GM19467 (cell line): ENCODE measurements around the gene USP53.
"Not testable (repeated sequence)": the region's sequence is repeated elsewhere in the genome, so short reads cannot be mapped to it uniquely, and the experiment has no call there.

ENCODE experiments used
- ATAC-seq: cut with Tn5 transposase; IDR thresholded peaks from one replicate; pipeline ENCODE4 v1.9.1; 2021; ENCODE audit warnings: mild to moderate bottlenecking, moderate library complexity; ENCODE audit not compliant: unreplicated experiment

The USP53 gene

DNA sequence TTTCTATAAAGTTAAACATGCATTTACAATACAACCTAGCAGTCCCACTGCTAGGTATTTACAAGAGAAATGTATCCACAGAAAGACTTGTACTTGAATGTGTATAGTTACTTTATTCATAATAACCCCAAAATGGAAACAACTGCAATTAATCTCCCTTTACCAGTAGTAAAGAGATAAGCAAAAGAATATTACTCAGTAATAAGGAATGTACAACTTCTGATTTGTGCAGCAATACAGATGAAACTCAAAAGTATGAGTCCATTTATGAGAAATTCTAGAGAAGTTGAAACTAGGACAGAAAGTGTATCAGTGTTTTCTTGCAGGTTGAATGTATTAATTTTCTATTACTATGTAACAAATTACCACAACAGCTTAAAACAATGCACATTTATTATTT lies 15.2 kb downstream of the USP53 start:
- no peak for ATAC-seq

DNA sequence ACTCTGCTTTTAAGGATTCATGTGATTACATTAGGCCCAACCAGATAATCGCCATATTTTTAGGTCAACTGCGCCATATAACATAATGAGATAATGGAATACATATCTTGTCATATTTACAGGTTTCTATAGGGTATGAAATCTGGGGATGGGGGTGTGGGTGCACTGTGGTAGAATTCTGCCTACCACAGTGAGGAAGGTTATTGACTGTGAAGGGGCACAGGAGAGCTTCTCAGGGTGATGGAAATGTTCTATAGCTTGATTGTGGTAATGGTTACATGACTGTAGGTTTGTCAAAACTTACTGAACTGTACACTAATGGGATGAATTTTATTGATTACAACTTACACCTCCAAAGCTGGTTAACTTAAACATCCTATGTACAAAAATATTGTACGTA lies 15.9 kb downstream of the USP53 start:
- no peak for ATAC-seq

DNA sequence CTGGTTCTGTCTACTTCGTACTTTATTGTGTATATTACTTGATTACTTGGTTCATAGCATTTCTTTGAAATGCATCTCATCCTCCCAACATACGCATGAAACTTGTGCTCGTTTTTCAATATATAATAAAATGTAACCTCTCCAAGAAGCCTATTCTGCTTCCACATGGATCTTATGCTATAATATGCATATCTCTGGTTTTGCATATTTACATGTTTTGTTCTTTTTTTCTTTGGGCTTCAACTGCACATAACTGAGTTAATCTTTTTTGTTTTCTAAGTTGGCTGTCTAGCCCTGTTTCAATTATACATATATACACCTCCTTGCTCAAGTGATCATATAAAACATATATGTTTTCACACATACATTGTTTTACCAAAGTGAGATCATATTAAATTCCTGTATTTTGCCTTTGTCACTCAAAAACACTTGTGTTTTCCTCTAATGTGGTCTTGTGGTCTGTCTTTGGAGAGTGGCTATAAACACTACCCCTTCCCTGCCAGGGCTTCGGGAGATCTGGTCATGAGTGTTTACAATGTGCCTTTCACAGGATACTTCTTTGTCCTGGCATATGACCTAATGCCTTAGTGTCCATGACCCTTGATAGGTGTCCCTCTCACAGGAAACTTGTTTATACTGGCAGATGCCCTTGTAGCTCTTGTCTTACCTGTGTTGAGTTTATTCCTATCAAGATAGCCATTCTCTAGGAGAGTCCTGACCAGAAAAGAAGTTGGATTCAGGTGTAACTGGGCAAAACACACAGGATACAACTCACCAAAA lies 17.6 kb downstream of the USP53 start:
- ATAC-seq = no peak

DNA sequence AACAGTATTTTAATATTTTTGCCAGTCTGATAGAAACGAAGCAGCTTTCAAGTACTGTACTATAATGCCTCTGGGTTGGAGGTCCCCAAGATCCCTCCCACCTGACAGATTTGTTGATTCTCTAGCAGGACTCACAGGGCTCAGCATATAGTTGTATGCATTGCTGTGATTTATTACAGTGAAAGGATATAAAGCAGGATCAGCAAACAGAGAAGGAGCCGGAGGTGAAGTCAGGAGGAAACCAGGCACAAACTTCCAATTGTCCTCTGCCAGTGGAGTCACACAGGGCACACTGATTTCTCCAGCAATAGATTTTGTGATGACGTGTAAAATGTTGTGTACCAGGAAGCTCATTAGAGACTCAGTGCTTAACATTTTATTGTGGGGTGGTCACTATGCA lies 19.0 kb downstream of the USP53 start:
- ATAC-seq = no peak

DNA sequence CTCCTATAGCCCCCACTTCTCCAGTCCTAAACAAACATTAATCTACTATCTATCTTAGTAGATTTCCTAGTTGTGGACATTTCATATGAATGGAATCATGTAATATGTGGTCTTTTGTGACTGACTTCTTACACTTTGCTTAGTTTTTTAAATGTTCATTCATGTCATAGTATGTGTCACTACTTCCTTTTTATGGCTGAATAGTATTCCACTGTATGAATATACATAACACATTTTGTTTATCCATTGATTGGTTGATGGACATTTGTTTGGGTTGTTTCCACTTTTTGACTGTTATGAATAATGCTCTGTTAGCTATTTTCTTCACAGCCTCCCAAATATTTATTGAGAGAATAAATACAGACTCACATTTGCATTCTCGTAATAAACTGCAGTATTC lies 19.8 kb downstream of the USP53 start:
- no peak for ATAC-seq

DNA sequence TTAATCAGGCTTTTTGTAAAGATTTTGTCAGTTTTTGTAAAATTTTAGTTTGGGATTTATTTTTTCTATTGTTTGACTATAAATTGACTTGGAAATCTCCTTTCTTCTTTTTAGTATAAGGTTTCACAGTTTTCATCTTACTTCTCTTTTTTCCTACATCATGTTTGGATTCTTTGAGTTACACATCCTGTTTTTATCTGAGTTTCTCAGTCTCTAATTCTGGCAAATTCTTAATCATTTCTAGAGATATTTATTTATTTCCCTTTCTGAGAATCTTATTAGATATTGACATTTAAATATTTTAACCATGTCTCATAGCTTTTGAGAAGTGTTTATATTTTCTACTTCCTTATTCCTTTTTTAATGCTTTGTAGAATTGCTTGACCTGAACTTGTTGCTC lies 20.7 kb downstream of the USP53 start:
- ATAC-seq = no peak

DNA sequence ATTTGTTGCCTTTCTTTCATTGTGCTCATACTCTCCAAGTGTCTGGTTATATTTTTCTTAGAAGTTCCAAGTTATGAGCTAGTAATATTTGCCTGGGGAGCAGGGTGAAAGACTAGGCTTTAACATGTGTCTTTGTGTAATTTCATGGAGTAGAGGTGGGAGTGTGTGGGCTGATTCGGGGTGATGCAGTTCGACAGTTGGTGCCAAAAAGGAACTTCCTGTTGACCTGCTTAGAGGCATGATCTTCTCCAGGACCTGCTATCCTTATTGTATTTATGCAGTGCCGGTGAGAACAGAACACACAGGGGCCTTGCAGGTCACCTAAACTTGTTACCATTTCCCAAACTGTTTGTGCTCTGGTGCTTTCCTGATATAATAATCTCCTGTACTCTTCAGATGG lies 21.2 kb downstream of the USP53 start:
- ATAC-seq = no peak

DNA sequence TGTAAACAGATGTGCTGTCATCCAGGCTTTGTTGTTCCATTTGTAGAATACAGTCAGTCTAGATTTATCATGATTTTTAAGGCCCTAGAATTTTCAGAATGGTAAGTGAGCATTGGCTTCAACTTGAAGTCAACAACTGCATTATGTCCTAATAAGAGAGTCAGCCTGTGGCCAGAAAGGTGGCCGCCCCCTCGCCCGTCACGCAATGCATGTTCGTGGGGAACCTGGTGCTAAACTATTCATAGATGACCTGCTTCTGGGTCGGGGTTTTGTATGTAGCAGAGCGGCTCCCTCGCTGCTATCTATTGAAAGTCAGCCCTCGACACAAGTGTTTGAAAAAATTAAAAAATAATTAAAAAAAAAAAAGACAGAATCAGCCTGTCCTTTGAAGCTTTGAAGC lies 24.7 kb downstream of the USP53 start:
- ATAC-seq = no peak

DNA sequence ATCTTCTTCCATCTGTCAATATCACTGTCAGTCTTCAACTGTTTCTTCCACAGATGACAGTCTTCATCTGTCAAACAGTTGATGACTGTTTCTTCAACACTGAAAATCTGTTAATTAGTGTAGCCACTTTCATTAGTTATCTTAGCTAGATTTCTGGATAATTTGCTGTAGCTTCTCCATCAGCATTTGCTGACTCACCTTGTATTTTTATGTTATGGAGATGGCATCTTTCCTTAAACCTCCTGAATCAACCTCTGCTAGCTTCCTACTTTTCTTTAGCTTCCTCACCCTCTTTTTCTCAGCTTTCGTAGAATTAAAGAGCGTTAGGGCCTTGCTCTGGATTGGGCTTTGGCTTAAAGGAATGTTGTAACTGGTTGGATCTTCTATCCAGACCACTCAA lies 25.1 kb downstream of the USP53 start:
- no peak for ATAC-seq

DNA sequence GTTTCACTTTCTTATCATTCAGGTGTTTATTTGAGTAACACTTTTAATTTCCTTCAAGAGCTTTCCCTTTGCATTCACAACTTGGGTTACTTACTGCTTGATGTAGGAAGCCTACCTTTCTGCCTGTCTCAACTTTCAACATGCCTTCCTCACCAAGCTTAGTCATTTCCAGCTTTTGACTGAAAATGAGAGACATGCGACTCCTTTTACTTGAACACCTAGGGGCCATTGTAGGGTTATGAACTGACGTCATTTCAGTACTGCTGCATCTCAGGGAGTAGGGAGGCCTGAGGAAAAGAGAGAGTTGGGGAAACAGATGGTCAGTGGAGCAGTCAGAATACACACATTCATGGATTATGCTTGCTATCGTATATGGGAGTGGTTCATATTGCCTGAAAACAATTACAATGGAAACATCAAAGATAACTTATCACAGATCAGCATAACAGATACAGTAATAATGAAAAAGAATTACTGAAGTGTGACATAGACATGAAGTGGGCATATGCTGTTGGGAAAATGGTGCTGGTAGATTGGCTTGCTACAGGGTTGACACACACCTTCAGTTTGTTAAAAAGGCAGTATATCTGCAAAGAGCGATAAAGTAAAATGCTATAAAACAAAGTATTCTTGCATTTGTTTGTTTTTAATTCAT lies 25.7 kb downstream of the USP53 start:
- peak; percentile 96 for ATAC-seq

DNA sequence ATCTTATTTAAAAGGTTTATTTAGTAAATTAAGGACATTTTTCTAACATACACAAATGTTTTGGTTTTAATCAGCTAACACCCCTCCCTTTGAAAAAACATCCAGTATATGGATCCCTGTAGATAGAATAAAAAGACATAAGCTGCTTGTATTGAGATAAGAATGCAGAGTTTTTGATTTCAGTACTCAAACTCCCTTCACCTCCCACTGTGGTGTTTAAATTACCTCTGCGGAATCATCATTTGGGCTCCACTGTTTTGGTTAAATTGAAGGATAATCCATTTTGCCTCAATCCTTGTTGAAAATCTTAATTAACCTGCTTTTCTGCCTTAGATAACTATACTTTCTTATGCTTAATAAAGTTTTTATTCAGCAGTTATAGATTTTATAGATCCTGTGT lies 27.6 kb downstream of the USP53 start:
- ATAC-seq = no peak

DNA sequence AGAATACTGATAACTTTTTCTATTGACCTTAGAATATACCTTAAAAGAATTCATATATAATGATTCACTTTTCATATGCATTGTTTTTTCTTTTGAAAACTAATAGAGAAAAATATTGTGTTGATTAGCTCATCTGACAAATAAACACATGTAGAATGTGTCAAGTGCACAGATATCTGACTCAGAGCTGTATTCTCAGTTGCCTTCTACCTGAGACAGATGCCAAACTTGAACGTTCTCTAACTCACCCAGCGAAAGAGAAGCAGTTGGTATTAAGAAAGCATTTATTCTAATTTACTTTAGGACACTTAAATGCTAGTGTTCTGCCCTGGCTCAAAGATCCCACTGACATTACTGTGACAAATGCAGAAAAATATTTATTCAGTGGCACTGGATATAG lies 28.1 kb downstream of the USP53 start:
- no peak for ATAC-seq

DNA sequence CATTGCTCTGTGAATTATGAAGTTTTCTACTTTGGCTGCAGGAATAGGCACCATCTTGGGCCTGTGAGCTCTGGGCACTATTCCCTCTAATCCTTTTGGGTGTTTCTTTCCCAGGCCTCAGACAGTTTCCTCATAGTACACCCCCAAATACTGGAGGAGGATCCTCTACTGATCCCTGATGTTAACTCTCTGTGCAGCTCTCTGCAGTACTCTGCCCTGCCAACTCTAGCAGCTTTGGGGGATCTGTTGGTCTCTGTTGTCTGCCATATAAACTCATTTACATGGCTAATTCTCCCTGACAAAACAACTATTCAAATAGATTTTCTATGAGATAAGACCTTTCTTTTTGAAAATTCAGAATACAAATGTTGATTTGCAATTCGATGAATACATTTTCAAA lies 29.9 kb downstream of the USP53 start:
- ATAC-seq = no peak

DNA sequence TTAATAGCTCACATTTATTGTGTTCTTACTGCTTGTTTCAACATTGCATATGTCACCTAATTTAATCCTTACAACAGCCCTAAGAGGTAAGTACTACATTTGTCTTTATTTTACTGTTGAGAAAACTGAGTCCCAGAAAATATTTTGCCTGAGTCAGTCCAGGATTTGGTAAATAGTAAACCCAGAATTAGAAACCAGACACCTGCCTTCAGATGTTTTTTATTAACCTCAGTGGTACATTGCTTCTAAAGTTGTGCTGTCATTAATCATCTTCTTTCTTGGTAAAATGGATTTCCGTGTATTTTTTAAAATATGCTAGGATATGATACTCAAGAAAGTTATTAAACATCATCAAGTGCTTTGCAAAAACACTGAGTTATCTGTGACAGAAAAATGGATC lies 31.4 kb downstream of the USP53 start:
- ATAC-seq = no peak

DNA sequence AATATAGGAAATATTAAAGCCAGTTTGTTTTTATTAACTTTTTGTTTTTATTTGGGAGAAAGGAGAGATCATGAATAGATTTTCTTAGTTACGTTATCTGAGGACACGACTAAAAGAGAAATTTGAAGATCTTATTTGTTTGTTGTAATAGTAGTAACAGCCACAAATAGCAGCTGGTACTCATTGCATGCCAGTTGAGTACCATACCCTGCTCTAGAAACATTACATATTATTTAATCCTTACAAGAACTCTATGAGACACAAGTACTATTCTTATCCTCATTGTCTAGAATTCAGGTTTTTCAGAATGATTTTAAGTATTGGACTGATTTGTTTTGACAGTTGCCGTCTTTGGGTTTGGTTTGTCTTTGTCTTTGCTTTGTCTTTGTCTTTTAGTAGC lies 31.8 kb downstream of the USP53 start:
- ATAC-seq = no peak

DNA sequence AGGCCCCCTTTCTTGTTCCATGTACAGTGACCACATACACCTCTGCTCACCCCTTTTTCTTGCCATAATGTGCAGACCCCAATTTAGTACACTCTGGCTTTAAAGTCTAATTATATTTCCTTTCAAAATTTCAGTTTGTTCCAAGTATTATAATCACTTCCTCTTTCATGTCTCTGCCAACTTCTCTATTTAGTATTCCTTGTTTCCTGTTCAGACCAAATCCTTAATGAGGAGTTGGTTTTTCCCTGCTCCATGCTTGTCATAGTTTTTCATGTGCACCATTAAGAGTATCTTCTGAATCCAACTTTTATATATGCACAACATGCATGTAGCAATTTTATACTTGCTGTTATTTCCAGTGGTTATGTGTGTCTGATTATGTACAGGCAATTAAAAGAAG lies 32.3 kb downstream of the USP53 start:
- no peak for ATAC-seq

DNA sequence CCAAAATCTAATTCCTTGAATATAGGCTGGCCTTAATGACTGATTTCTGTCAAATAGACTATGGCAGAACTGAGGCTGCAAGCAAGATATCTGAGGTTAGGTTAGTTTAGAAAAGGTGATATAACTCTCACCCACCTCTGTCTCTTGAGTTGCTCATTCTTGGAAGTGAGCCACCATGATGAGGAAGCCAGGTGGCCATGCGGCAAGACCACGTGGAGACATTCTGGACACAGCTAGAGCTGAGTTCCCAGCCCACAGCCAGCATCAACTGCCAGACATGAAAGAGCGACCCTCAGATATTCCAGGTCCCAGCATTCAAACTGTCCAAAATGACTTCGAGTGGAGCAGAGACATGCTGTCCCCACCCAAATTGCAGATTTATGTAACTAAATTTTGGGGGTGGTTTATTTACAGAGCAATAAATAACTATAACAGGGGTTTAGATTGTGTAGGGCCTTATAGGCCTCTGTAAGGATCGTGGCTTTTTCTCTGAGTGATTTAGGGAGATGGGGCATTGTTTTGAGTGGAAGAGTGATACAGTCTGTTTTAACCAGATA lies 33.7 kb downstream of the USP53 start:
- ATAC-seq = no peak

DNA sequence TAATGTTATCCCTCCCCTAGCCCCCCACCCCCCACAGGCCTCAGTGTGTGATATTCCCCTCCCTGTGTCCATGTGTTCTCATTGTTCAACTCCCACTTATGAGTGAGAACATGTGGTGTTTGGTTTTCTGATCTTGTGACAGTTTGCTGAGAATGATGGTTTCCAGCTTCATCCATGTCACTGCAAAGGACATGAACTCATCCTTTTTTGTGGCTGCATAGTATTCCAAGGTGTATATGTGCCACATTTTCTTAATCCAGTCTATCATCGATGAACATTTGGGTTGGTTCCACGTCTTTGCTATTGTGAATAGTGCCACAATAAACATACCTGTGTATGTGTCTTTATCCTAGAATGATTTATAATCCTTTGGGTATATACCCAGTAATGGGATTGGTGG lies 38.5 kb downstream of the USP53 start:
- ATAC-seq = not testable (repeated sequence)

DNA sequence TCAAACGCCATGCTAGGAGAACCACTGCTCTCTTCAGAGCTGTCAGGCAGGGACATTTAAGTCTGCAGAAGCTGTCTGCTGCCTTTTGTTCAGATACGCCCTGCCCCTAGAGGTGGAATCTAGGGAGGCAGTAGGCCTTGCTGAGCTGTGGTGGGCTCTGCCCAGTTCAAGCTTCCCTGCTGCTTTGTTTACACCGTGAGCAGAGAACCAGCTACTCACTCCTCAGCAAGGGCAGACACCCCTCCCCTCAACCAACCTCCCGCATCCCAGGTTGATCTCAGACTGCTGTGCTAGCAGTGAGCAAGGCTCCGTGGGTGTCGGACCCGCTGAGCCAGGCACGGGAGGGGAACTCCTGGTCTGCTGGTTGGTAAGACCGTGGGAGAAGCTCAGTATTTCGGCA lies 42.7 kb downstream of the USP53 start:
- ATAC-seq = not testable (repeated sequence)

DNA sequence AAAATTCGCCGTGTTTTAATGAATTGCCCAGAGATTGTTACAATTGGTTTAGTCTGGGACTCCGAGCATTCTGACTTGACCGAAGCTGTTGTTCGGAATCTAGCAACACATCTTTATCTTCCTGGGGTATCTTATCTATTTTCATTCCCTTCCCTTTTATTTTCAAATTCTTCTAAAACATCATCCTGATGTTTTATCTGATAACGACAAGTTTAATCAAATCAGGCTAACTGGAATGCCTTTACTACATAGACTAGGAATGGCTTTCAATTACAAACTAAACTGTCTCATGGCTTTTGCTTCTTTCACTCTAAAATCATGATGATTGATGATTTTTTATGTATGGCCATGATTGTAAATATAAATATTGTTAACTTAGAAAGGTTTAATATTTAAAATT lies 48.0 kb downstream of the USP53 start:
- ATAC-seq = no peak

DNA sequence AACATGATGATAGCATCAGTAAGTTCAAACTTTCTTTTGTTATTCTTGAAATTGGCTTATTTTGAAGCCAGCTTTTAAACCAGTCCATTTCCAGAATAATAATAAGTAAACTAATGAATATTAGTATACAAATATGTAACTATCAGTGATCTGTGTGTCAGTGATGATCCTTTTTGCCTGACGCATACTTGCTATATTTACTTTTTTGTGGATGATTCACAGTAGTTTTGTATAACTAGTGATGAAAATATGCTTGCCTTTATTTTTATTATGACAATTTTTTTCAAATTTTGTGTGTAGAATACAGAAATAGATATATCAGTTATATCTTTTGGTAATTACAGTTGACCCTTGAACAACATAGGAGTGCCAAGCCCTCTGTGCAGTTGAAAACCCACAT lies 49.5 kb downstream of the USP53 start:
- ATAC-seq = no peak

DNA sequence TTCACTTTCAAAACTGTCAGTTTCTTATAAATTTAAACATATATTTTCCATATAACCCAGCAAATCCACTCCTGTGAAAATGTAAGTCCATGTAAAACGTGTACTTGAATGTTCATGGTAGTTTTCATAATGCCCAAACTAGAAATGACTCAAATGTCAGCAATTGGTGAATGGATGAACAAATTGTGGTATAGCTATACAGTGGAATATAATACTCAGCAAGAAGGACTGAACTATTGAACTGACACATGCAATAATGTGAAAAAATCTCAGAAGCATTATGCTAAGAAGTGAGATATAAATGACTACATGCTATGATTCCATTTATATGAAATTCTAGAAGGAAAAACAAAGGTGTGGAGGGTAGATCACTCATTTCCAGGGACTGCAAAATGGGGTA lies 52.2 kb downstream of the USP53 start:
- ATAC-seq = no peak

DNA sequence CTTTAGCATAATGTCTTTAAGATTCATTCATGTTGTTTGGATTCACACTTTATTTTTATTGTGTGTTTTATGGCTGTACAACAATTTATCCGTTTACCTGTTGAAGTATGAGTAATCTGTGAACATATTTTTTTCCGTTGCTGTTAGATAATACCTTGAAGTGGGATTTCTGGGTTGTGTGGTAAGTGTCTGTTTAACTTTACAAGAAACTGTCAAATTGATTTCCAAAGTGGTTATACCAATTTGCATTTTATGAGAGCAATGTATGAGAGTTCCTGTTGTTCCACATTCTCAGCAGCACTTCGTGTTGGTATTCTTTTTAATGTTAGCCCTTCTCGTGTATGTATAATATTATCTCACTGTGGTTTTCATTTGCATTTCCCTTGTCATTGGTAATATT lies 53.6 kb downstream of the USP53 start:
- no peak for ATAC-seq
